Adrenal gland (tissue), 12 donors: ENCODE results near the gene RAP1A. TPM values are rescaled to one million over a fixed set of nuclear protein-coding genes. Genes with fewer than 3 reads are reported as not detected.
A peak's percentile ranks its signal among the peaks of the same experiment; 100 is the strongest.

ENCODE experiments used
- DNase-seq, 7 donors: peaks; one replicate each; pipeline ENCODE4 v3.0.0-alpha.2; 2019 to 2020
- H3K27ac ChIP-seq, 5 donors: fragments of 200-600 bp; sonication (generic) in 4 of 5; 1 replicate in 3 of 5; 2 replicates in 2 of 5; pipeline versions ENCODE4 v1.5.1 to v1.8.0; 2016 to 2020; ENCODE audit warnings: mild to moderate bottlenecking in 1 of 5
- H3K27me3 ChIP-seq: fragments of 200-600 bp; 2 replicates; pipeline ENCODE4 v1.8.0; 2021
- H3K36me3 ChIP-seq, 2 donors: fragments of 200-600 bp; replicated peaks in 1 of 2; 1 replicate in 1 of 2; 2 replicates in 1 of 2; pipeline versions ENCODE4 v1.5.1 to v1.8.0; 2018 to 2022
- H3K4me1 ChIP-seq, 2 donors: fragments of 200-600 bp; replicated peaks in 1 of 2; 1 replicate in 1 of 2; 2 replicates in 1 of 2; pipeline versions ENCODE4 v1.5.1 to v1.8.0; 2018 to 2021
- H3K4me3 ChIP-seq, 4 donors: fragments of 200-600 bp; sonication (generic) in 3 of 4; one replicate each; pipeline ENCODE4 v1.5.1; 2016 to 2018
- H3K9me3 ChIP-seq, 3 donors: fragments of 200-600 bp; sonication (generic) in 1 of 3; replicated peaks in 1 of 3; 1 replicate in 2 of 3; 2 replicates in 1 of 3; pipeline versions ENCODE4 v1.5.1 to v1.8.0; 2016 to 2021
- POLR2A ChIP-seq, 2 donors: fragments of 450-650 bp; IDR thresholded peaks; one replicate each; pipeline ENCODE4 v1.6.1; 2017; ENCODE audit warnings: antibody characterized with exemption in 2 of 2, mild to moderate bottlenecking in 2 of 2, moderate library complexity in 1 of 2
- WGBS, 4 donors: extraction: QIAGEN DNeasy Blood & Tissue Kit in 2 of 4; methylation state at CpG; one replicate each; pipeline versions ENCODE4 v1.1.5 to v1.1.7; 2013 to 2017; 5-methylcytosine and 5-hydroxymethylcytosine counted together
- intact Hi-C, 2 donors: fragments of 100-400 bp; cut with DNase I; formaldehyde crosslinking; loops; one replicate each; pipeline versions ENCODE4 v1.14.1 to v1.15.0; 2022 to 2023
- polyA plus RNA-seq, 3 donors: library from polyadenylated mRNA; stranded (reverse); fragments of 200-250 nt in 2 of 3; fragments of 350-450 nt in 1 of 3; fragmentation: Illumina TruSeq in 1 of 3; extraction: RNeasy Lipid Tissue Mini Kit (QIAGEN cat#74804) in 1 of 3; gene quantifications; one replicate each; pipeline ENCODE4 v1.2.3, GENCODE V29; 2013 to 2014
- total RNA-seq, 9 donors: library from RNA; depleted of rRNA in 4 of 9; stranded (reverse); fragments of >200 nt in 4 of 9; fragments of 120-200 nt in 1 of 9; fragmentation: NEBNext Ultra II Directional in 1 of 9; extraction: Animal tissue kit (Norgen Biotek cat#: 25700) in 1 of 9; gene quantifications; one replicate each; pipeline versions ENCODE4 v1.1.0 to v1.2.4, GENCODE V29; 2013 to 2023
- TF ChIP-seq, protein P1 (sequence below), 6 experiments: fragments of 450-650 bp in 4 of 6; fragments of 200-600 bp in 2 of 6; sonication (generic) in 1 of 6; IDR thresholded peaks; 1 replicate in 5 of 6; 2 replicates in 1 of 6; pipeline versions ENCODE4 v1.5.1 to v1.8.0; 2016 to 2021; ENCODE audit warnings: antibody characterized with exemption in 6 of 6, mild to moderate bottlenecking in 2 of 6, moderate library complexity in 1 of 6
- donor health status: healthy with polysubstance abuse.
- donor health status: Bipolar disorder and iron deficiency.
- donor health status: DM: yes; HTN: yes; CAD: no.
- donor health status: DM: no; HTN: no; CAD: no.
- donor health status: DM: no; HTN: no; CAD: no.
- donor health status: DM: yes; HTN: yes; CAD: no.

RAP1A gene
- total and polyA plus RNA-seq, 12 donors, result 23.1 to 157 (median 60.2) TPM

- 44 to 47% (median 46%) methylated on average over 2 of the region's 2 CpGs for WGBS, 4 donors
- intact Hi-C loops, result loop anchor here (5.0 to 10.0 kb wide), 2 partner anchors 35 to 247 kb away; partner anchors contain the start of genes ADORA3 (in 1 of the 2) and TMIGD3 (in 1 of the 2)
- H3K27me3 ChIP-seq, result no peaks in the 10 kb centered on the region
- no peak for DNase-seq
- peaks cover 6 to 15% of the 10 kb centered on the region in 2 donors for H3K4me1 ChIP-seq
- no peaks in the 10 kb centered on the region for H3K9me3 ChIP-seq
- H3K36me3 ChIP-seq, result no peaks in the 10 kb centered on the region
- H3K4me3 ChIP-seq, result no peak overlapping the region
- no peak overlapping the region for H3K27ac ChIP-seq
- no peak for TF ChIP-seq POLR2A (IDR thresholded peaks at IDR 0.05)
- TF ChIP-seq, protein P1, sequence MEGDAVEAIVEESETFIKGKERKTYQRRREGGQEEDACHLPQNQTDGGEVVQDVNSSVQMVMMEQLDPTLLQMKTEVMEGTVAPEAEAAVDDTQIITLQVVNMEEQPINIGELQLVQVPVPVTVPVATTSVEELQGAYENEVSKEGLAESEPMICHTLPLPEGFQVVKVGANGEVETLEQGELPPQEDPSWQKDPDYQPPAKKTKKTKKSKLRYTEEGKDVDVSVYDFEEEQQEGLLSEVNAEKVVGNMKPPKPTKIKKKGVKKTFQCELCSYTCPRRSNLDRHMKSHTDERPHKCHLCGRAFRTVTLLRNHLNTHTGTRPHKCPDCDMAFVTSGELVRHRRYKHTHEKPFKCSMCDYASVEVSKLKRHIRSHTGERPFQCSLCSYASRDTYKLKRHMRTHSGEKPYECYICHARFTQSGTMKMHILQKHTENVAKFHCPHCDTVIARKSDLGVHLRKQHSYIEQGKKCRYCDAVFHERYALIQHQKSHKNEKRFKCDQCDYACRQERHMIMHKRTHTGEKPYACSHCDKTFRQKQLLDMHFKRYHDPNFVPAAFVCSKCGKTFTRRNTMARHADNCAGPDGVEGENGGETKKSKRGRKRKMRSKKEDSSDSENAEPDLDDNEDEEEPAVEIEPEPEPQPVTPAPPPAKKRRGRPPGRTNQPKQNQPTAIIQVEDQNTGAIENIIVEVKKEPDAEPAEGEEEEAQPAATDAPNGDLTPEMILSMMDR (IDR thresholded peaks at IDR 0.05), result no peak
These were observed 132.5 kb downstream of the RAP1A start for GRCh38 chr1:111751906-111752575.

- 0 to 1% (median 1%) methylated on average over 12 of the region's 12 CpGs for WGBS, 4 donors
- Histone ChIP-seq H3K4me3 (peak overlapping the region; percentile 29 to 93 (median 70)), H3K36me3 (peaks cover 0 to under 1% of the 10 kb centered on the region in 2 donors), H3K9me3 (no peaks in the 10 kb centered on the region), H3K27ac (peak overlapping the region; percentile 78 to 94 (median 85)), H3K4me1 (peaks cover 6 to 18% of the 10 kb centered on the region in 2 donors), H3K27me3 (no peaks in the 10 kb centered on the region)
- intact Hi-C loops, result loop anchor here (5.0 to 10.0 kb wide), 2 partner anchors 38 to 250 kb away; partner anchors contain the start of genes ADORA3 (in 1 of the 2) and TMIGD3 (in 1 of the 2)
- no peak for TF ChIP-seq POLR2A (IDR thresholded peaks at IDR 0.05)
- TF ChIP-seq, protein P1 (IDR thresholded peaks at IDR 0.05), result no peak
- DNase-seq, result peak in 3 of 7 donors; percentile 41 to 44 (median 43)
These were observed 135.4 kb downstream of the RAP1A start for GRCh38 chr1:111754984-111755330.

DNA sequence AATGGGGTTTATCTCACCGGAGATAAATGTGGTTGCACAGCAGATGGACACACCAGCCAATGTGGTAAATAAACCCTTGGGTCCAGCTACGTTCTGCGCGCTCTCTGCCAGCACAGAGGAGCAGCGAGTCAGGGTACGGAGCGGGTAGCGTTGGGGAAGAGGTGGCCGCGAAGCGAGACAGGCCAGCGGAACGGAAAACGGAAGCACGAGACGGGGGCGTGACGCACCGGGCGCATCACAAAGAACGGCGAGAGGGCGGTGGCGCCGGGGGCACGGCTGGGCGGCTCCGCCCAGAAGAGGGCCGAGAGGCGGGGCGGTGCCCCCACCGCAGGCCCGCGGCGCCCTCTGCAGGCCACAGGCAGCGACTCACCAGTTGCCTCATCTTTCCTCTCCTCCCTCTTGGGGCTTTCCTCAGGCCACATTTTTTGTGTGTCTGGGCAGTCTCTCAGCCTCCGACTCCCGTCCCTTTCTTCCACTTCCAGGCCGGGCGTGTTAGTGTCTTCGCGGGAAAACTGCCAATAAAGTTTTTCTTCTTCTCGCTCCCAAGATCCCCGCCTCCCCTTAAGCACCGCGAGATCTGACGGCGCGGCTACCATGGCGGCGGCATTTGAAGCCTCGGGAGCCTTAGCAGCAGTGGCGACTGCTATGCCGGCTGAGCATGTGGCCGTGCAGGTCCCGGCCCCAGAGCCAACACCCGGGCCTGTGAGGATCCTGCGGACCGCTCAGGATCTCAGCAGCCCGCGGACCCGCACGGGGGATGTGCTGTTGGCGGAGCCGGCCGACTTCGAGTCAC is 135.9 kb downstream of the RAP1A start, which contains the start of gene DDX20:
Gene DDX20 (plus strand): TSS at position 571 of the 793 bp plus-strand sequence. CDS start 24 bp downstream, at position 595.
- TF ChIP-seq, protein P1 (IDR thresholded peaks at IDR 0.05), result peak; percentile 47 to 90 (median 84)
- TF ChIP-seq POLR2A (IDR thresholded peaks at IDR 0.05), result peak; percentile 62 to 70
- 0 to 2% (median 1%) methylated on average over 21 to 67 of the region's 67 CpGs for WGBS, 4 donors
- Histone ChIP-seq H3K27ac (peak within 1 kb of the TSS; percentile 78 to 94 (median 85)), H3K27me3 (no peaks in the 10 kb centered on the region), H3K4me3 (peak within 1 kb of the TSS; percentile 32 to 93 (median 70)), H3K36me3 (peaks cover 0 to 7% of the 10 kb centered on the region in 2 donors), H3K9me3 (no peaks in the 10 kb centered on the region), H3K4me1 (peaks cover 6 to 18% of the 10 kb centered on the region in 2 donors)
- peak; percentile 92 to 96 (median 94) for DNase-seq
- intact Hi-C loops, result loop anchor here in 1 of 2 donors (10.0 kb wide), 1 partner anchor 251 kb away; the partner anchor contains the start of genes ADORA3 and TMIGD3

DNA sequence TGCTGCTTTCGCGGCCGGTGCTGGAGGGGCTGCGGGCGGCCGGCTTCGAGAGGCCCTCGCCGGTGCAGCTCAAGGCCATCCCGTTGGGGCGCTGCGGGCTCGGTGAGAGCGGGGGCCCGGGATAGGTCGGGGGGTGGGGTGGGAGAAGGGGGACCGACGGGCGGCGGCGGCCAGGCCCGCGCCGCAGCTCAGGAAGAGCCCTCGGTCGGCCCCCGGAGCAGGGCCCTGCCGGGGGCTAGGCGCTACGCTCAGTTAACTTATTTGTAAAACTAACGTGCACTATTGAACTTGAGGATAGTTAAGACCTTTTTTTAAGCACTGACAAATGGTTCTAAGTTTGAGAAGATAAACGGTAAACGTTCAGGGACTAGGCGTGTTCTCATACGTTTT is 136.5 kb downstream of the RAP1A start:
- DNase-seq, result no peak
- Histone ChIP-seq H3K27me3 (no peaks in the 10 kb centered on the region), H3K4me3 (peak overlapping the region; percentile 32 to 93 (median 70)), H3K36me3 (peaks cover 0 to 12% of the 10 kb centered on the region in 2 donors), H3K9me3 (no peaks in the 10 kb centered on the region), H3K27ac (peak overlapping the region; percentile 78 to 94 (median 85)), H3K4me1 (peaks cover 6 to 18% of the 10 kb centered on the region in 2 donors)
- TF ChIP-seq, protein P1 (IDR thresholded peaks at IDR 0.05), result no peak
- no peak for TF ChIP-seq POLR2A (IDR thresholded peaks at IDR 0.05)
- 0% methylated on average over 6 to 35 of the region's 35 CpGs for WGBS, 4 donors
- intact Hi-C loops, result loop anchor here in 1 of 2 donors (10.0 kb wide), 1 partner anchor 251 kb away; the partner anchor contains the start of genes ADORA3 and TMIGD3
